GM19372 (cell line): ENCODE results near the gene ALG2.
A peak's percentile ranks its signal among the peaks of the same experiment; 100 is the strongest.
"Not testable (repeated sequence)": the region's sequence is repeated elsewhere in the genome, so short reads cannot be mapped to it uniquely, and the experiment has no call there.

ENCODE experiments used
- ATAC-seq: cut with Tn5 transposase; IDR thresholded peaks from one replicate; pipeline ENCODE4 v1.9.1; 2021; ENCODE audit warnings: mild to moderate bottlenecking, low read depth, moderate library complexity; ENCODE audit not compliant: unreplicated experiment

ALG2 gene

GRCh38 chr9:99197124-99197630 lies 24.6 kb downstream of the ALG2 start:
- no peak for ATAC-seq

- not testable (repeated sequence) for ATAC-seq
These were observed 25.3 kb downstream of the ALG2 start for GRCh38 chr9:99196484-99196883.

GRCh38 chr9:99193466-99193821 lies 28.3 kb downstream of the ALG2 start:
- ATAC-seq: no peak

- ATAC-seq: no peak
These were observed 28.8 kb downstream of the ALG2 start for GRCh38 chr9:99192786-99193465.

- ATAC-seq: no peak
These were observed 31.0 kb downstream of the ALG2 start for GRCh38 chr9:99190597-99191283.

- ATAC-seq: no peak
These were observed 31.7 kb downstream of the ALG2 start for GRCh38 chr9:99189887-99190596.

GRCh38 chr9:99189186-99189585 lies 32.6 kb downstream of the ALG2 start:
- ATAC-seq: no peak

GRCh38 chr9:99187311-99187710 lies 34.4 kb downstream of the ALG2 start:
- no peak for ATAC-seq

GRCh38 chr9:99185934-99186333 lies 35.8 kb downstream of the ALG2 start:
- no peak for ATAC-seq

- ATAC-seq: no peak
These were observed 36.5 kb downstream of the ALG2 start for GRCh38 chr9:99185348-99185632.

- ATAC-seq: peak; percentile 45
These were observed 37.0 kb downstream of the ALG2 start for GRCh38 chr9:99184475-99185347.

- ATAC-seq: no peak
These were observed 37.6 kb downstream of the ALG2 start for GRCh38 chr9:99184110-99184474.

- no peak for ATAC-seq
These were observed 38.1 kb downstream of the ALG2 start for GRCh38 chr9:99183616-99184015.

GRCh38 chr9:99182356-99182755 lies 39.4 kb downstream of the ALG2 start:
- no peak for ATAC-seq

- ATAC-seq: peak; percentile 46
These were observed 40.1 kb downstream of the ALG2 start for GRCh38 chr9:99181621-99182020.

- ATAC-seq: no peak
These were observed 40.5 kb downstream of the ALG2 start for GRCh38 chr9:99181206-99181605.

- ATAC-seq: no peak
These were observed 41.1 kb downstream of the ALG2 start for GRCh38 chr9:99180662-99181061.

- ATAC-seq: no peak
These were observed 41.5 kb downstream of the ALG2 start for GRCh38 chr9:99180199-99180598.

GRCh38 chr9:99178912-99179872 lies 42.5 kb downstream of the ALG2 start:
- ATAC-seq: no peak
